GM18867 (cell line): ENCODE results near the gene SUSD6.
"Not testable (repeated sequence)": the region's sequence is repeated elsewhere in the genome, so short reads cannot be mapped to it uniquely, and the experiment has no call there.

ENCODE experiments used
- ATAC-seq: cut with Tn5 transposase; IDR thresholded peaks from one replicate; pipeline ENCODE4 v1.9.1; 2021; ENCODE audit warnings: mild to moderate bottlenecking, moderate library complexity; ENCODE audit not compliant: unreplicated experiment

SUSD6 gene

DNA sequence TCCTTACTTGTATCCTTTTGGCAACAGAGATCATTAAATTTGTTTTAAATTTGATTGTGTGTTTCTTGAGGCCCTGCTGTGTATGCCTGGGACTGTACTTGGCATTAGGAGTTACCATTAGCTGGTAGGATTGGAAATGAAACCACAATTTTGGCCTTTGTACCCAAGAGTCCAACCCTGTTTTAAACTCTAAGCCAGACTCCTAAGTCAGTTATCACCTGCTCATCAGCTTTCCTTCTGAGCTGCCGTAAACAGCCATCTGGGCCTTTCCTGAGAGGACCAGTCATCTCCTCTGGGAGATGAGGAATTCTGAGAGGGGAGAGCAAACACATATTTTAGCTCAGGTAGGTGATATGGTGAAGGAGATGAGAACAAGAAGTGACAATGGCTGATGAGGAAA lies 81.2 kb downstream of the SUSD6 start:
- ATAC-seq = no peak

DNA sequence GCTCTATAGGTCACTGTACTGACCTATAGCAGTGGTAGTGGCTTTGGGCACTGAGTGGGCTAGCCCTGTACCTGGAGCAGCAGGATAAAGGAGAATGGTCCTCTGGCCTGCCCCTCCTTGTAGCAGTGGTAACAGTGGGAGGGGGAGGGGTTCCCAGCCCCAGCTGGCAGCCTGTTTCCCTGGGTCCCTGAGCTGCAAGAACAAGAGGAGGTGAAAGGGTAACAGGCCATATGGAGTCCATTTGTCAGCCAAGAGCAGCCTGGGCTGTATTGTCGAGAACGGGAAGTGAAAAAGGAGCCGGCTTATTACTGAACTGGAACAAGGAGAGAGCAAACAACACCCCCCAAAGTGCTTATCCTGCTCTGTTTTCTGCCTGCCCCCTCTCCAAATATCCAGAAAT lies 81.7 kb downstream of the SUSD6 start:
- peak; percentile 50 for ATAC-seq

DNA sequence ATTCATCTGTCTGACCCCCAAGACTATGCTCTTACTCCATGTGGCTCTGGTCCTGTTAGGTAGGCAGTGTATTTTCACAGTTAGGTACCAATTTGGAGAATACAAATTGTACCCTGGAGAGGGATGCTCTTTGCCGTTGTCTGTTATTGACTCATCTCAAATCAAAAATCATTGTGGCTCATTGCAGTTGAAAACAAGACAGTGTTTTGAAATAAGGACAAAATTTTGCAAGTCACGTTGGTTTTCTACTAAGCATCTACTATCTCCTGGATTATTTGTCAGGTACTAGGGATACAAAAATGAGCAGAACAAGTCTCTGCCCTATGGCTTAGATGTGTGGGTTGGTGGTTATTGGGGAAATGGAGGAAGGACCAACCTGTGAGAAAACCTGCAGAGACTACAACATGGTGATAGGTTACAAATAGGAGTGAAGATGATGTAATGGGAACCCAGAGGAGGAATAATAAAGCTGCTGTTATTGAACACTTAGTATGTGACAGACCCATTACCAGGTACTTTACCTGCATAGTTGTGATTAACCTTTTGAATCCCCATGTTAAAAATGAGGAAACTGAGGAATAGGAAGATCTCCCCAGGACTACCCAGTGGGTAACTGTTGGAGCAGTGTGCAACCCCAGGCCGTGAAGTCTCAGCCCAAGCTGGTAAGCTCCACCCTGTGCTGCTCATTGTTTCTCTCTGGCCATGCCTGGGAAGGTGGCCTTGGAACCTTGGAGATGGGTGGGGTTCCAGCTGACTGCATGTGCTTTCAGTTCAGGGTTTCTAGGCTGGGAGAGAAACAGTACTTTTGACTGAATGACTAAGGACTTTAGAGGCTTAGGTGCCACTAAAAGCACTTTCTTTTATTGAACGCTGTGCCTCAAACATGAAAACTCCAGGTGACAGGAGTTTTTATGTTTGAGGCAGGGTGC lies 82.7 kb downstream of the SUSD6 start:
- ATAC-seq = peak; percentile 34

DNA sequence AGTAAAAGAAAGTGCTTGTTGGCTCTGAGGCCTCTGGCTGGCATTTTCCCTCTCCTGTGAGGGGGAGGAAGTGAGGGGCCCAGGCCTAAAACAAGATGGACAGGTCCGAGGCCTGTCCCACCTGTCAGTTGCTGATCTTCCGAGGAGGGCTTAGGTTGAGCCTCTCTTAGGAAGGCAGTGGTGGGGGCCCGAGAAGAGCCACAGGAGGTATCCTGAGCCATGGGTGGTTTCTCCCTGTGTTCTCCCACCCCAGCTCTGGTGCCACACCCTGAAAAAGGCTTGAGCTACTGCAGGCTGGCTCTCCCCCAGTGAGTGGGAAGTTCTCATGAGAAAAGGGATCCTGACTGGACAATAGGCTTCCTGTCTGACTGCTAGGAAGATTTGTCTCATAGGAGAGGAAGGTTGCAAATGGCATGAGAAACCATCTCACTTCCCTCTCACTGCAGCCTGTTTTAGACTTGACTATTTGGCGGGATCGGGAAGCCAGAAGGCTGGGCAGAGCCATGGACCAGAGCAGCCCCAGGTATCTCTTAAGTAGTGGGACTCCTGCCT lies 83.4 kb downstream of the SUSD6 start:
- ATAC-seq = no peak

DNA sequence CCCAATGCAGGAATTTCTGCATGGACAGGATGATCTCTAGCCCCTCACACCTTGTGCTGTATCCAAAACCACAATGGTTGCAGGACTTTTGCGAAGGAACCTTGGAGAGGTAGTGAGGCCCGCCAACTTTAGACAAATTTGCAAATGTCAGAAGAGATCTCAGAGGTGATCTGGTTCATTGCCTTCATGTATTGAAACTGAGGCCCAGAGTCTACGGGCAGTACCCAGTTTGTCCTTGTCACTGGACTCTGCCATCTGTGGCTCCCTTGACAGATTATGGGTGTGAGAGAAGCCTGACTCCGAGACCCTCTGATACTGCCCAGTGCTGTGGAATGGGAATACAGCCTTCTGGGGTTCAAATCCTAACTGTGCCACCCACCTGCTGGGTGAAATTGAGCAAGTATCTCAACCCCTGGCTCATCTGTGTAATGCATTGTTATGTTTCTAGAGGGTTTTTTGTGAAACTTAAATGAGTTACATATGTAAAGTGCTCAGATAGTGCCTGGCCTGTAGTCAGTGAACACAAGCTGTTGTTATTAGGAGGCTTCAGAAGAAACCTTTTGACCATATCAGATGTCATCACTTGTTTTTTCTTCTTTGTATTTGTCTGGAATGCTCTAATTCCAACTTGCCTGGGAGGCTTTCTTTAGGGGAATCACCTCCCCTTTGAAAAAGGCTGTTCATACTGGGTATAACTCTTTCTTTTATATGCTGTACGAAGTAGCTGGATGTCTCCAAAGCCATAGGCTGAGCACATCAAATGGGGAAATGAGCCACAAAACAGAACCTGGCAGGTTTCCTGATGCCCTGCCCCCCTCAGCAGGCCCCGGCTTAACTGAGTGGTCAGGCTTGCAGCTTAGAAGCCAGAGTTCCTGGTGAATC lies 84.2 kb downstream of the SUSD6 start:
- ATAC-seq = no peak

DNA sequence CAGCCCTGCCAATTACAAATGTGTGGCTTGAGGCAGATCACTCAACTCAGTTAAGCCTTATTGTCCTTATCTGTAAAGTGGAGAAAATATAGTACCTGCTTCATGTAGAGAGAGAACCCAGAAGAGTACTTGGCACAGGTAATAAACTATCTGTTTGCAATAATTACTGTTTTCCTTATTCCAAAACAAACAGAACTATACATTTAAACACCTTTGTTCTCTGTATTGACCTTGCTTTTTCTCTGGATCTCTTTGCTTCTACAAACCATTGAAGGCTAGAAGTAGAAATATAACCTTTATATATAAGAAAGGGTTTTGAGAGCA lies 84.8 kb downstream of the SUSD6 start:
- ATAC-seq = no peak

DNA sequence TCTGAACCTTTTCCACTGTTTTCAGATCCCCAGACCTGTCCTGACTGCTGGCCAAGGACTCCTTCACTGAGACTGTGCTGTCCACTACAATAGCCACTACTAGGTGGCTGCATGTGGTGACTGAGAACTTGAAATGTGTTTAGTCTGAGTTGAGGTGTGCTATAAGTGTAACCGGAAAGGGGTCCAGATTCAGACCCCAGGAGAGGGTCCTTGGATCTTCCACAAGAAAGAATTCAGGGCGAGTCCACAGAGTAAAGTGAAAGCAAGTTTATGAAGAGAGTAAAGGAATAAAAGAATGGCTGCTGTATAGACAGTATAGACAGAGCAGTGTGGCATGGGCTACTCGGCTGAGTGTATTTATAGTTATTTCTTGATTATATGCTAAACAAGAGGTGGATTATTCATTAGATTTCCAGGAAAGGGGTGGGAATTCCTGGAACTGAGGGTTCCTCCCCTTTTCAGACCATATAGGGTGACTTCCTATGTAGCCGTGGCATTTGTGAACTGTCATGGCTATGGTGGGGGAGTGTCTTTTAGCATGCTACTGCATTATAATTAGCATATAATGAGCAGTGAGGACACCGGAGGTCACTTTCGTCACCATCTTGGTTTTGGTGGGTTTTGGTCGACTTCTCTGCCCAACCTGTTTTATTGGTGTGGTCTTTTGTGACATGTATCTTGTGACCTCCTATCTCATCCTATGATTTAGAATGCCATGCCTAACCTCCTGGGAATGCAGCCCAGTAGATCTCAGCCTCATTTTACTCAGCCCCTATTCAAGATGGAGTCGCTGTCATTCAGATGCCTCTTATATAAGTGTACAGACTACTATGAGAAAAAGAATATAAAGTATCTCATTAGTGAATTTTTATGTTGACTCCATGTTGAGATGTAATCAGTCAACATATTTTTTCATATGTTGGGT lies 85.5 kb downstream of the SUSD6 start:
- ATAC-seq = no peak

DNA sequence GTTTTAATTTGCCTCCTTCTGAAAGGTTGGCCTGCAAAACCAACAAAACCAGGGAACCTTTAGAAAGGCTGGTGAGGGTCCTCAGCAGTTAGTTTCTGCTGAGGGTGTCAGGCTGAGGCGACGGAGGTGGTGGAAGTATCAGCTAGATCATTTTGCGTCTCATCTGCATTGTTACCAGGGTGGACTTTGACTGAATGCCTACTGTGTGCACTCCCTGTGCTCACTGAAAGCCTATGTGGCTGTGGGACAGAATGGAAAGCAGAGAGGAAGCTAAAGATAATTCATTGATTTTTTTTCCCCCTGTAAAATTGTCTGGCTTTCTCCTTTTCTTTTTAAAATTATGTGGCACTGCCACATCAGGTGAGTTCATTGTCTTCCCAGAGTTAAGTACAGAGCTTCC lies 87.2 kb downstream of the SUSD6 start:
- ATAC-seq = no peak

DNA sequence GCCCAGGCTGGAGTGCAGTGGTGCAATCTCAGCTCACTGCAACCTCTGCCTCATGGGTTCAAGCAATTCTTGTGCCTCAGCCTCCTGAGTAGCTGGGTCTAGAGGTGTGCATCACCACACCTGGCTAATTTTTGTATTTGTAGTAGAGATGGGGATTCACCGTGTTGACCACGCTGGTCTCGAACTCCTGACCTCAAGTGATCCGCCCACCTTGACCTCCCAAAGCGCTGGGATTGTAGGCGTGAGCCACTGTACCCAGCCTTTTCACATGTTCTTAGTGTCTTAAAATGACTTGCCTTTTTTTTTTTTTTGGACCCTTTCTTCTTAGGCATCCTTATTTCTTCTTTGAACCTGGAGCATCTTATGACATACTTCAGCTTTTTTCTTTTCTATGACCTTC lies 87.8 kb downstream of the SUSD6 start:
- ATAC-seq = not testable (repeated sequence)

DNA sequence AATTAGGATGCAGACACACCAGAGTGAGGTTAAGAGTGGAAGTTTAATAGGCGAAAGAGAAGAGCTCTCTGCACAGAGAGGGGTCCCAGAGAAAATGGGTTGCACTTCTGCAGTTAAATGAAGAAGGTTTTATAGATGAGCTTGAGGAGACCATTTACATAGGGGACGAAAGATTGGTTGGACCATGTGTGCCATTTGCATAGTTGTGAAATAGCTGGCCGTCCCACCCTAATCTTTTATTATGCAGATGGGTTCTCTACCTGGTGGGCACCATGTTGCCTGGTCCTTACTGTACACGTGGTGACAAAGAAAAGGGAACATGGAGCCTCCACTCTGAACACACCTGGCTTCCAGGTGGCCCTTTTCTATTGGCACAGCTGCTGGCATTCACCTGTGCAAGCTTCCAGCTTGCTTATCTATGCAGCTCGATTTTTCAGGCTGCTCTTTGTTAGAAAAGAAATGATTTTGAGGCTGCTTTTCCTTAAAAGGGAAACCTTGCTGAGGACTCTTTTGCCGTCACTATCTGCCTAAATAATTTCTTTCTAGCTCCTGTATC lies 88.4 kb downstream of the SUSD6 start:
- ATAC-seq = no peak

DNA sequence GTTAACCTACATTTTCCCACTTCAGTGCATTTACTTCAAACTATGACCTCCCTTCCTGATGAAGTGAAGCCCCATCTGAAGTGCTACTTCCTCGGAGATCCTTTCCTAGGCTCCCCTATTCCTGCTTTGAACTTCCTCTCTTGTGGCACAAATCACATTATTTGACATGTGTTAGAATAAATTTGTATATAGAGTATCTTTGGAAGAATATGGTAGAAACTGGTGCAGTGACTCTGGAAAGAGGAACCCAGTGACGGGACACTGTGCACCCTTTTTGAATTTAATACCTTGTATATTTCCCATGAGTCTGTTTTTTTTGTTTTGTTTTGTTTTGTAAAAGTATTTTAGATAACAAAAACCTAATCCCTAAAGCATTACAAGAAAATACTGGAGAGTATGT lies 89.2 kb downstream of the SUSD6 start:
- ATAC-seq = no peak

DNA sequence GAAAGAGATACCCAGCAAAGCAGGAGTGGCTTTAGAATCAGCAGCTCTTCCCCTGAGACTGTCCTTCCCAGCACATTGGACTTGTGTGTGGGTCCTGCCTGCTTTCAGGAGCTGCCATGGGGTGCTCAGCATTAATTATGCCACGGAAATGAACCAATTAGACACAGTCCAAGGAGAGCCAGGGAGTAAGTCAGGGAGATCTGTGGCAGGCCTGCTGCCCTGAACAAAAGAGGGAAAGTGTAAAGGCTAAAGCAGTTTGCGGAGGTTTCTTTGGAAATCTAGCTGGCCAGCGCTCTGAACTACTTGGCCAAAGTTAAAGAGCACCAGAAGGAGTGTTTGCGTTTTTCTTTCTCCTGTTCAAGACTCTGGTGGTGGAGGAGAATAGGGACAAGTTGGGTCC lies 89.9 kb downstream of the SUSD6 start:
- no peak for ATAC-seq

DNA sequence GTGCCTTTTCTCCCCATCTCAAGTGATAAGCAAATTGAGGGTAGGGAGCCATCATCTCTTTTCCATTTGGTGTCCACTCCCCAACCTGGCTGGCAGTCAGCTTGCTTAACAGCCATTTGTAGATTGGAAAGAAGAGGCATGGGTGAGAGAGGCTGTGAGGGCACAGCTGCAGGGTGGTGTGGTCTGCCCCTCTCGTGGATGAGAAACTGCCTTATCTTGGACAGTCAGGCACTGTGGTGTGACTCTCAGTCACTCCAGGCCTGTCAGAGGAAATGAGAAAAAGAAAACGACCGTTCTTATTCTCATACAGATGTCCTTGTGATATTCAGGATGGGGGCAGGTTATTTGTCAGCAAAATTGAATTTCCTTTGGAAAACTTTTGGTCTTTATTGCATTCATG lies 90.5 kb downstream of the SUSD6 start:
- ATAC-seq = no peak

DNA sequence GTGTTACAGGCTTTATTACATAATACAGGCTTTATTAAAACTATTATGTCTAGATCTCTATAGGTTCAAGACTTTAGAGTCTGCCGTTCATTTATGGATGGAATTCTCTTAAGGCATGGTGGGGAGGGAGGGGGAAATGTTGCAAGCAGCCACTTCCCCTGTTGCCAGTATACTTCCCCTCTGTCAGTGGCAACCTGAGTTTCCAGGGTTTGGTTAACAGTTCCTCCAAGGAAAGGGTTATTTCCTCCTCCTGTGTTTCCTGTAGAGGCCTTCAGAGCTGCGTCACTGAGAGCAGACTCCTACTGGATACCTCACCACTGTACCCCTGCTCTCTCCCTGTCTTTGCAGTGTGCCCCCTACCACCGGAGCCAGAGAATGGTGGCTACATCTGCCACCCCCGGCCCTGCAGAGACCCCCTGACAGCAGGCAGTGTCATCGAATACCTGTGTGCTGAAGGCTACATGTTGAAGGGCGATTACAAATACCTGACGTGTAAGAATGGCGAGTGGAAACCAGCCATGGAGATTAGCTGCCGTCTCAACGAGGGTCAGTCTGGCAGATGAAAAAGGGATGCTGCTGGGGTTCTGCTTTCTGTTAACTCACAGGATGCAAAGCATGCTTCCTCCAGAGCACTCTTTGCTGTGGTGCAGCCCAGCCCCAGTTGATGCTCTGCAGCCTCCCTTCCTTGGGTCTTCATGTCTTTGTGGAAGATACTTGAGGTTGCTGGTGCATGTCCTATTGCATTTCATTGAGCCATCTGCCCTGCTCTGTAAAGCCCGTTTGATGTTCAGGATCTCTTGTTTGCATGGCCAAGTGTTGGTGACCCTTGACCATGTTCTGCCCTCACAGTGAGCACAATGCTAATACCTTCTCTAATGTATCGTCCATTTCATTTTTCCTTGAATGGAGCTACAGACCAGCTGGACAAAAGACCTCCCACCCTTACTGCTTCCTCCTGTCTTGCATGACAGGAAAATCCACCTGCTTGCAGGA lies 91.9 kb downstream of the SUSD6 start:
- ATAC-seq = no peak

DNA sequence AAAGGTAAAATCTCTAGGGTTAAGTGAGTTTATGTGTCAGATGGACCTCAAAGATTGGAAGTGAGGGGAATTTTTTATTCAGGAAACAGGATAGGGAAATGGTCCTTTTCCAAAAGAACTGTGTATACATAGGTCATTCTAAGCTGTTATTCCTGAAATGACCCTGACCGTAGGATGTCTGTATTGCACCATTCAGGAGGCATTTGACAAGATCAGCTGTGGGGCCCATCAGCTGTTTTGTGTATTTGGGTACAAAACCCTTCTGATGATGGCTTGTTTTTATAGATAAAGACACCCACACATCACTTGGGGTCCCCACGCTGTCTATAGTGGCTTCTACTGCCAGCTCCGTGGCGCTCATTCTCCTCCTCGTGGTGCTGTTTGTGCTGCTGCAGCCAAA lies 92.9 kb downstream of the SUSD6 start:
- ATAC-seq = no peak

DNA sequence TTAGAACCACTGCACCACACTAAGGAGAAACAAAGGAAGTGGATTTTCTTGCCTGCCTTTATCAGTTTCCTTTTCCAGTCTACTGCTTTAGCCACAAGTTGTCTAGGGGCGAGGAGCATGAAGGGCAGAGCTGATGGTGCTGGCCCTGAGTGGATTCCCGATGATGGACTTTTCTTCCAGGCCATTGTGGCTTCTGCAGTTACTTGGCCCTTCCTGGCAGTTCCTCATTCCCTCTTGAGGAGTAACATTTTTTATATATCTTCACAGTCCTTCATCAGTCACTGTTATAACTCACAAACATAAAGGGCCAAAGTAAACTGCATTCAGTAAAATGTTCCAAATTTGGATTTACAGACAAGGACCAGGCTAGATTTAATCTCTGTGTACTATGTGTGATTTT lies 94.3 kb downstream of the SUSD6 start:
- no peak for ATAC-seq

DNA sequence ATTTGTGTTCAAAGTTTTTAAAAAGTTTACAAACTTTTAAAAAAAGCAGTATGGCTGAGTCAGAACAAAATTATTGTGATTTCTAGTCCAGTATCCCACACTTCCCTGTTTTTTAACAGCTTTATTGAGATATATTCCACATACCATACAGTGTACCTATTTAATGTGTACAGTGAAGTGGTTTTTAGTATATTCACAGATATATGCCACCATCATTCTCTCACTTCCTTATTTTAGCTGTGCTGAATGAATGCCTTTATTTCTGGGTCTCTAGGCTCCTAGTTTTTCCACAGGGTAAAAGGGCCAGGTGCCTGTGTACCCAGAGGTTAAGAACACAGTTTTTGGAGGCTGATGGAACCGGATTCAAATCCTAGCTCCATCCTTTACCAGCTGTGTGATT lies 96.7 kb downstream of the SUSD6 start:
- ATAC-seq = no peak

DNA sequence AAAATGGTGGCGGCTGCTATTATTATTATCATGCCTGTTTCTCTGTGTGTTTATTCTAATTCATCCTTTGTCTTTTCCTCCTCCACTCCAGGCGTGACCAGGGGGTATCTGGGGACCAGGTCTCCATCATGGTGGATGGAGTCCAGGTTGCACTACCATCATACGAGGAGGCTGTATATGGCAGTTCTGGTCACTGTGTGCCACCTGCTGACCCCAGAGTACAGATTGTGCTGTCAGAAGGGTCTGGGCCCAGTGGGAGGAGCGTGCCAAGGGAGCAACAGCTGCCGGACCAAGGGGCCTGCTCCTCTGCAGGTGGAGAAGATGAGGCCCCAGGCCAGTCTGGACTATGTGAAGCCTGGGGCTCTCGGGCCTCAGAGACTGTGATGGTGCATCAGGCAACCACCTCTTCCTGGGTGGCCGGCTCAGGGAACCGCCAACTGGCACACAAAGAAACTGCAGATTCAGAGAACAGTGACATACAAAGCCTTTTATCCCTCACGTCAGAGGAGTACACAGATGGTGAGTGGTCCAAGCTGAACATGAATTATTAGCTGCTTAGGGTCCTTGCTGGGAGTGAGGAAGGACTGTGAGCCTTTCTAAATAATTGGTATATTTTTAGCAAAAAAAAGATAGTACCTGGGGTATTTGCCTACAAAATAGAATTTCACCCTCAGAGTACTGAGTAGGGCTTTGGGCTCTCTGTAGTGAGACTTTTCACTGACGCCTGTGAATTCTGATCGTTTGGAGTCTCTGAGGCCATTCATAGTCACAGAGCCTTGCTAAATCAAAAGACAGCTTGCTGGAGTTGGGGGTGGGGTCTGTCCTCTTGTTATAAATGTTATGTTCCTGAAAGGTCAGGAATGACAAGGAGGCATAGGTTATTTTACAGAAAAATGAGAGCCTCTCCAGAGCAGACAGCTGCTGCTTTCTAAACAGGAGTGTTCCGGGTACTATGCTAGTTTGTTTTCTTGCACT lies 97.5 kb downstream of the SUSD6 start:
- no peak for ATAC-seq
